RWPE2 (cell line): ENCODE measurements around the gene CAMK1D.

Source experiments
- ATAC-seq: fragments of 200-7000 bp; cut with Tn5 transposase; 3 replicates; pipeline ENCODE4 v1.9.1; 2021; ENCODE audit warnings: low read depth
- DNase-seq: peaks from one replicate; pipeline ENCODE4 v3.0.0-alpha.2; 2020; ENCODE audit warnings: low spot score
- H3K27ac ChIP-seq: fragments of 450-650 bp; 2 replicates; pipeline ENCODE4 v1.5.1; 2017; ENCODE audit warnings: mild to moderate bottlenecking; ENCODE audit not compliant: poor library complexity, severe bottlenecking
- H3K27me3 ChIP-seq: fragments of 250-450 bp; sonication (Bioruptor Pico); 2 replicates; pipeline ENCODE4 v1.5.1; 2021; ENCODE audit warnings: mild to moderate bottlenecking, moderate library complexity; ENCODE audit not compliant: insufficient read depth, poor library complexity, severe bottlenecking
- H3K36me3 ChIP-seq: fragments of 250-450 bp; sonication (Bioruptor Pico); 2 replicates; pipeline ENCODE4 v1.5.1; 2020; ENCODE audit warnings: low read depth, mild to moderate bottlenecking, moderate library complexity
- H3K4me1 ChIP-seq: fragments of 250-450 bp; sonication (Bioruptor Pico); 2 replicates; pipeline ENCODE4 v1.5.1; 2021; ENCODE audit warnings: mild to moderate bottlenecking, moderate library complexity; ENCODE audit not compliant: insufficient read depth, poor library complexity, severe bottlenecking
- H3K4me3 ChIP-seq: fragments of 250-450 bp; sonication (Bioruptor Pico); 2 replicates; pipeline ENCODE4 v1.5.1; 2021; ENCODE audit warnings: mild to moderate bottlenecking, moderate library complexity; ENCODE audit not compliant: severe bottlenecking
- H3K9me3 ChIP-seq: fragments of 250-450 bp; sonication (Bioruptor Pico); 2 replicates; pipeline ENCODE4 v1.5.1; 2021; ENCODE audit warnings: mild to moderate bottlenecking, moderate library complexity; ENCODE audit not compliant: severe bottlenecking
- TF ChIP-seq, protein P1 (sequence below): fragments of 450-650 bp; IDR thresholded peaks from one replicate; pipeline ENCODE4 v1.5.1; 2017; ENCODE audit warnings: mild to moderate bottlenecking, moderate library complexity; ENCODE audit not compliant: poor library complexity, severe bottlenecking

Gene CAMK1D

GRCh38 chr10:12829831-12830390 lies 480.6 kb downstream of the CAMK1D start:
- Histone ChIP-seq H3K27me3 (no peaks in the 10 kb centered on the region), H3K27ac (no peak overlapping the region), H3K36me3 (no peaks in the 10 kb centered on the region), H3K4me3 (no peak overlapping the region), H3K9me3 (no peaks in the 10 kb centered on the region), H3K4me1 (peaks cover under 1% of the 10 kb centered on the region)
- DNase-seq (no peak), ATAC-seq (no peak)
- TF ChIP-seq, protein P1, sequence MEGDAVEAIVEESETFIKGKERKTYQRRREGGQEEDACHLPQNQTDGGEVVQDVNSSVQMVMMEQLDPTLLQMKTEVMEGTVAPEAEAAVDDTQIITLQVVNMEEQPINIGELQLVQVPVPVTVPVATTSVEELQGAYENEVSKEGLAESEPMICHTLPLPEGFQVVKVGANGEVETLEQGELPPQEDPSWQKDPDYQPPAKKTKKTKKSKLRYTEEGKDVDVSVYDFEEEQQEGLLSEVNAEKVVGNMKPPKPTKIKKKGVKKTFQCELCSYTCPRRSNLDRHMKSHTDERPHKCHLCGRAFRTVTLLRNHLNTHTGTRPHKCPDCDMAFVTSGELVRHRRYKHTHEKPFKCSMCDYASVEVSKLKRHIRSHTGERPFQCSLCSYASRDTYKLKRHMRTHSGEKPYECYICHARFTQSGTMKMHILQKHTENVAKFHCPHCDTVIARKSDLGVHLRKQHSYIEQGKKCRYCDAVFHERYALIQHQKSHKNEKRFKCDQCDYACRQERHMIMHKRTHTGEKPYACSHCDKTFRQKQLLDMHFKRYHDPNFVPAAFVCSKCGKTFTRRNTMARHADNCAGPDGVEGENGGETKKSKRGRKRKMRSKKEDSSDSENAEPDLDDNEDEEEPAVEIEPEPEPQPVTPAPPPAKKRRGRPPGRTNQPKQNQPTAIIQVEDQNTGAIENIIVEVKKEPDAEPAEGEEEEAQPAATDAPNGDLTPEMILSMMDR, result no peak

DNA sequence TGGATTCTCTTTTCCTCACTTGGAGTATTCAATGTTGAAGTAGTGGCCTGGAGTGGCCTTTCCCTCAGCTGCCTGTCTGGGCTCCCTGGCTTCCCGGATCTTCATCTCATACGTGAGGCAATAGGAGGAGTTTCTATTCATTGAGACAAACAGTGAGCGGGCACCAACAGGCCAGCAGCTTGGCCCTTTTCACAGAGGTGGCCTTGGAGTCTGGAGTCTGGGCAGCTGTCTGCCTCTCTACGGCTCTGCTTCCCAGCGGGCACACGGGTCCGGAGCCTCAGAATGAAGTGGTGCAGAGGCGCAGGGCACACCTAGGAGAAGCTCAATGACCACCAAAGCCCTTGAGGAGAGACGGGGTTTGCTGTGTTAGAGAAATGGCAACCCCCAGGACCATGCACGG lies 482.7 kb downstream of the CAMK1D start:
- ATAC-seq, result no peak
- Histone ChIP-seq H3K9me3 (no peaks in the 10 kb centered on the region), H3K4me3 (no peak overlapping the region), H3K27me3 (no peaks in the 10 kb centered on the region), H3K27ac (no peak overlapping the region), H3K36me3 (no peaks in the 10 kb centered on the region), H3K4me1 (peaks cover 15% of the 10 kb centered on the region)
- TF ChIP-seq, protein P1, result no peak
- no peak for DNase-seq

- peak; percentile 63; the same call in 2 of the 3 replicates for ATAC-seq
- TF ChIP-seq, protein P1, result no peak
- DNase-seq, result no peak
- no peaks in the 10 kb centered on the region for H3K36me3 ChIP-seq
- H3K27ac ChIP-seq, result no peak overlapping the region
- H3K27me3 ChIP-seq, result no peaks in the 10 kb centered on the region
- peaks cover 15% of the 10 kb centered on the region for H3K4me1 ChIP-seq
- no peak overlapping the region for H3K4me3 ChIP-seq
- H3K9me3 ChIP-seq, result no peaks in the 10 kb centered on the region
These were observed 484.1 kb downstream of the CAMK1D start for GRCh38 chr10:12833451-12833850.

DNA sequence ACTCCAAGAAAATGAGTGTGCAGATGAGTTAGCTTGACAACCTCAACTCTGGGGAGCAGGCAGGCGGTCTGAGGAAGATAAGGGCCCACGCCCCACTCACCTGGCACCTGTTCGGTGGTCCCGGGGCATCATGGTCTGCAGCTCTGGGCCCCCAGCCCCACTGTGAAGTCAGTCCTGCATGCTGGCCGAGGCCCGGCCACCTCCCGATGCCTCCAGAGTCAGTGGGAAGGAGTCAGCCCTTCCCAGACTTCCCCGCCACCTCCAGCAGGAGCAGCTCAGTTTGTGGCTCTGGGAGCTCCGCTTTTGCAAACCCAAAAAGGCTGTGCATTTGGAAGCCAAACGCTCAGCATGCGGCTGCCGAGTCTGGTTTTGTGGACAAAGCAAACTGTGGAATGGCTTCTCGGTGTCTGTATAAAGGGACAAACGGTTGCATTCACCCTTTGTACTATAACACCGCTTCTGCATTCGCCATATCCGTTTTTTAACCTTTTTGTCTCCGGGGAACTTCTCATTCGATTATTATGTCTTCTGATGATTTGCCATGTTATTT lies 484.8 kb downstream of the CAMK1D start:
- H3K4me3 ChIP-seq, result no peak overlapping the region
- H3K9me3 ChIP-seq, result no peaks in the 10 kb centered on the region
- peaks cover 15% of the 10 kb centered on the region for H3K4me1 ChIP-seq
- TF ChIP-seq, protein P1, result no peak
- no peaks in the 10 kb centered on the region for H3K27me3 ChIP-seq
- no peak overlapping the region for H3K27ac ChIP-seq
- ATAC-seq, result no peak
- no peaks in the 10 kb centered on the region for H3K36me3 ChIP-seq
- DNase-seq, result no peak

DNA sequence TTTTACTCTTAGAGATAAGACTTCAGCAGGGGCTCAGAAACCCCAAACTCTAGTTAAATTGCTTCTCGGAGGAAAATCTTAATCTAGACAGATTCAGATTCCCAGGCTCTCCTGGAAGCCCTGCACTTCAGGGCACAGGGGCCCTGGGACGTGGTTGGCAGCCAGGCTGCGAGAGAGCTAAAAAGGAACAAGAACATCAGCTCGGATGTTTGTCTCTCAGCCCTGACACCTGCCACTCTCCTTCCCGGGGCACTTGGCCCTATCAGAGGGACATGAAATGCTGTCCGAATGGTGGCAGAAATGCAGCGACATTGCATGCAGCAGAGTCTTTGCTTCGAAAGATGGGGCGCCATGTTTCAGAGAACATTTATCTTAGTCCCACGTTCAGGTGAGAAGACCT lies 485.4 kb downstream of the CAMK1D start:
- no peak overlapping the region for H3K4me3 ChIP-seq
- TF ChIP-seq, protein P1, result no peak
- H3K27ac ChIP-seq, result no peak overlapping the region
- H3K27me3 ChIP-seq, result no peaks in the 10 kb centered on the region
- ATAC-seq (no peak), DNase-seq (no peak)
- H3K4me1 ChIP-seq, result peaks cover 15% of the 10 kb centered on the region
- H3K36me3 ChIP-seq, result no peaks in the 10 kb centered on the region
- no peaks in the 10 kb centered on the region for H3K9me3 ChIP-seq
